ENCODE results near the gene SYP.
A peak's percentile ranks its signal among the peaks of the same experiment; 100 is the strongest.

Gene SYP

DNA sequence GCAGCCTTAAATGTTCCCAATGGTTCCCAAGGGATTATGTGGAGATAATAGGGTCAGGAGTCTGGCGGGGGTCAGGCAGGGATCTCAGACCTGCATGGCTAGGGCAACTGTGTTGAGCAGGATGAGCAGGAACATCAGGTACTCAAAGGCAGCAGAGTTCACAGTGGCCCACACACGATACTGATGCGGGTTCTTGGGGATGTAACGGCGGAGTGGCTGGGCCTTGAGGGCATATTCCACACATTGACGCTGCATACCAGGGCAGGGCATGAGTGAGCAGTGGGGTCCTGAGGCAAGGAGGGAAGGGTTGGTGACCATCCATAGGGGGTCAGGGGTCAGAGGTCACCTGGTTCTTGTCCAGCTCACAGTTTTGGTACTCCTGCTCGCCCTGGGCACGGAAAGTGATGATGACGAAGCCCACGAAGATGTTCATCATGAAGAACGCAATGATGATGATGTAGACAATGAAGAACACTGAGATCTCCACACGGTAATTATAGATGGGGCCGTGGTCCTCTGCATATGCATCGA is 15.1 kb upstream of the SYP start:
- no peak for DNase-seq

DNA sequence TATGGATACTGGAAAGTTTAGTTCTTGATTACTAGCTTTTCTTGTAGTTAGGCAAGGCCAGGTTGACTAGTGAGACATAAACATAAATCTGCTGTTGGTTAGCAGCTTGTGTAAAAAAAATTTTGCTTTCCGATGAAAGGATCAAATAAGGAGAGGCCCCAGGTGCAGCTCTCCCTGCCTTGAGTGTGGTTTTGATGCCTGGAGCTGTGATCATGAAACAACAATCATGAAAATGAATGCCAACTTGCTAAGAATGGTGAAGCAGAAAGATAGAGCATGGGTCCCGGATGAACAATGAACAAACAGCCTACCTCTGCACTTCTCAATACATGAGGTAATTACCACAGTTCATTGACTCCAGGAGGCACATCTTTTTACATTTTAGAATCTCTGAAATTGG is 14.4 kb upstream of the SYP start:
- DNase-seq, result no peak

DNA sequence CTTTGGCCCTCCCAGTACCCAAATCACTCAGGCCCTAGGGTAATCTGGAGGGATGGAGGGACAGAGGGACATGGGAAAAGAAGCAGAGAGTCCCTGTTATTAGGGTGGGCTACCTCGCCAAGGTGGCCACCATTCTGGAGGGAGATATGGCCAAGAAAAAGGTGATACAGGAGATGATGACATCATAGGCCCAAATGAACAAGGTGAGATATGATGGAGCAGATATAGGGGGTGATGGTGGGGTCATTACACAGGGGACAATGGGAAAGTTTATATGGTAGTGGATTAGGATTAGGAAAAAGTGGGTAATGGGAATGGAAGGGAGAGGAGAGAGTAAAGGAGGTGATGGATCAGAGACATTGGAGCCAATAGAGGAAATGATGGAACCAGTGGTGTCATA is 12.9 kb upstream of the SYP start:
- DNase-seq, result no peak

DNA sequence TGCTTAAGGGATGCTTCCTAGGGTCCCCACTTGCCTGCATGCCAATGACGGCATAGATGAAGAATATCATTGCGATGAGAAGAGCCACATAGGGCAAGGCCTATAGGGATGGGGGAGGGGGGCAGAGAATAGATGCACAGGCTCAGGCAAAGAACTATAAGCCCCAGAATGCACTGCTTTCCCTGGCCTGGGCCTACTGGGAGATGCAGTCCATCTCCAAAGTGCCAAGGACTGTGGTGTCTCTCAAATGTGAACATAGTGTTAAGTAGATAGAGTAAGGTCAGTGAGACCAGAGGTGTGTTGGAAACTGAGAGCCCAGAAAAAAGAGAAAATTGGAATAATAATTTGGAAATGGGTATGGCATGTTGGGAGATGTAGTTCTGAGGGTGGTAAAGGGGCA is 12.2 kb upstream of the SYP start:
- DNase-seq, result no peak

DNA sequence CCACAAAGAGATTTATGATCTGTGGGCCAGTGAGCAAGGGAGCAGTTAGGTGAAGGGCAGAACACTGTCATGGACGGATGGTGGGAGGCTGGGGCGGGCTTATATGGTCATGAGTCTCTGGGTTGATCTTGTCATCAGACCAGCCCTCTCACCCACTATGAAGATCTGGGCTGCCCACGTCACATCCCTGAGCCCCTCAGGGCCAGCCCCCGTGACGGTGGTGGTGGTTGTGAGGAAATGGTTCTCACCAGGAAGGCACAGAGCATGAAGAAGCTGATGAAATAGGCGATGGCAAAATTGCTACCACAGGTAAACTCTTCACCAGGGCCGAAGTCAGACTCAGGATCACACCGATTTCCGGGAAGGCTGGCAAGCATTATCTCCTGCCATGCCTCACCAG is 11.1 kb upstream of the SYP start:
- DNase-seq, result no peak

DNA sequence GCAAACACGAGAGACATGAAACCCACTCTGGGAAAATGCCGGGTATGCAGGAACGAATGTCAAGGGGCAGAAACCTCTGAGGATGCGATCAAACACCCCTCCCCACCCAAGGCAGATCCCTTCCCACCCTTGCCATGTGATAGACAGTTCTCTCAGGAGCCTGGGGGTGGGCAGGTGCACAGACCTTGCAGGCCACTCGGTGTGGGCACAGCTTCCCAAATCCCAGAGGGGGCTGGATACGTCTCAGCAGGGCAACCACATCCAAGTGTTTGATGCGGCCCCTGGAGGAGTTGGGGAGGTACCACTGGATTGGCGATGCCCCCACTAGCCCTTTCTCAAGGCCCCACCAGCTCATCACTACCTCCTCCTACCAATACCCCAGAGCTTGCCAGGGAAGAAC is 10.4 kb upstream of the SYP start:
- DNase-seq, result no peak

DNA sequence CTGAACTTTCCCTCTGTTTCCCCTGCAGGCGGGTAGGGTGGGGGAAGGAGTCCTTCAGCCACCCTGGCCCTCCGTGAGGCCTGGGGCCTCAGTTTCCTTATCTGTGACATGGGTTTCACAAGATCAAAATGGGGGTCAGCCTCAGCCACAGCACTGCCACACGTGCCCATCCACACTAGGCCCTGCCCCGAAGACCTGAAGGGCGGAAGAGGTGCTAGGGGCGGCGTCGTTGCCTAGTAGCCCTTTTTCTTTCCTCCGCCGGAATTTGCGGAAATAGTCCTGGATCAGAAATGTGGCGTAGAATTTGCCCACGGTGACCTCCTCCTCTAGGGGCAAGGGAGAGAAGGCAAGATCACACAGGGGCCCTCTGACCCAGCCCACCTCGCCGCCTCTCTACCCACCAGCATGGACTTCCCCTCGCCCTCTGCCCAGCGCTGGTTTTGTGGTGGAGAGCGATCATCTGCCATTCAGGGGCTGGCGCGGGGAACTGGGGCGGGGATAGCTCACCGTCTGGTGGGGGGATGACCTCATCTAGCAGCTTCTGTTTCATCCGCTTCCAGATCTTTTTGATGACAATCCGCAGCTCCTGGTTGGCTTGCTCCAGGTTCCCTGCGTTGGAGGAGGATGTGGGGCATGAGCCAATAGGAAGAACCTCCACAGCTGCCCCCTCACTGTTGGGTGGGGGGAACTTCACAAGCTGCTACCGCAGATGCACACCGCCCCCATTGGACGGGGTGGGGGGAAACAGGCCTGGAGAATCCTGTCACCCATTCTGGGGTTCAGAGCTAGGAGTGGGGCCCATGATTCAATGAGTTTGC is 9.7 kb upstream of the SYP start:
- peak in 1 of 2 donors; percentile 8 for DNase-seq

DNA sequence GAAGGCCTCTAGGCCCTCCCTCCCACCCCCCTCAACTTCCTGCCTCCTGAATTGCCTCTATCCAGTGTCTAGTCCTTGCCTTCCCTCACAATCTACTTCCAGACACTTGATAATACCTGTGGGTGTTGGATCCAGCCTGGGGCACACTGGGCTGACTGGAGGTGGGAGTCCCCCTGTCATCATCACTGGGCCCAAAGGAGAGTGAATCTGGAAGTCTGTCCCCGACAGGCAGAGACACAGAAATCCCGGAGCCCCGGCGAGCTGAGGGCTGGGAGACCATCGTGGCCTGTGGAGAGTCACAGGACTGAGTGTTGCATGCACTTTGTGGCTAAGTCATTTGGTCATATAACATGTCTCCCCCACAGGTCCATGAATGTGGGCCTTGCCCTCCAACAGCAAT is 8.4 kb upstream of the SYP start:
- DNase-seq, result no peak

DNA sequence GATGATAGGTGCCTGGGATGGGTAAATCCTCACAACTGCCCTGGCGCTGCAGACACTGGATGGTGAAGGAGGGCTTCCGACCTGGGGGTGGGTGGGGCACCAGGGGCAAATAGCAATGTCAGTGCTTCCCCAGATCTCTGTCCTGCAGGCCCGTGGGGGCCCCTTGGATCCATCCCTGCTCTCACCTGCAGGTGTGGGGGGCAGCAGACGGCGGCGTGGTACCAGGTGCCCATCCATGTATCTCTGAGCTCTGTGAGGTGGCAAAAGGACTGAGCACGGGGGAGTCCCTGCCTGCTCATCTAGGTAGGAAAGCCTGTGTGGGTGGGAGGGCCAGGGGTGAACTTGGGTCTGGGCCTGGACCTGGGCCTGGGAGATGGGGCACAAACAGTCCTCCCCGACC is 6.5 kb upstream of the SYP start:
- no peak for DNase-seq

DNA sequence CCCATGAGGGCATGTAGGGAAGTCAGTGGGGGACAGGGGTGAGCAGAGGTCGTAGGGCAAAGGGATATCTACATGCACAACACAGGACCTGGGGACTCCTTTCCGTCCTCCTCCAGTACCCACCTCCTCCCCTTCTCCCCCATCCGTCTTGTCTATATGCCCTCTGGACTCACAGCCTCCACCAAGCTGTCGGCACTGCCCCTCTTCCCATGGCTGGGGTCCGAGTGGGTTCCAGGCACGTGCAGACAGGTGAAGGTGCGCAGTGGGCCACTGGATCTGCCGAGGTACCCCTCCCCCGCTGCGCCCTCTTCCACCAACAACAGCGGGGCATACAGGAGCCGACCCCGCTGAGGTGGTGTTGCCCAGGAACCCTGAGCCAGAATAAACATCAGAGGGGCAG is 5.5 kb upstream of the SYP start:
- no peak for DNase-seq

DNA sequence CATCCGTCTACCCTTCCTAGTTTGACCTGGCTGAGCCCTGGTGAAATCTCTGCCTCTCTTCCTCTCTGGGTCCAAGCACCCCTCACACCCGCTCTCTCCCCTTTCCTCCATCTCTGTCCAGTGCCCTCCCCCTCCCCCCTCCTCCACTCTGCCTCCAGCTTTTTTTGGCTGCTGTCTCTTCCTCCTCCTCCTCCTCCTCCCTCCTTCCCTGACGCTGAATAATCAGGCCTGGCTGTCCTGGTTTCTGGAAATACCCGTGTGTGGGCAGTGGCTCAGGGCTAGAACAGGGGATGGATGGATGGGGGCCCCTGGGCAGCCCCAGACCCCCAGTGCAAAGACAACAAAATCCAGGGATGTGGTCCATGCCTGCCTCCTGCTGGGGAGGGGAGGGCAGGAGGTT is 4.7 kb upstream of the SYP start:
- DNase-seq, result no peak

DNA sequence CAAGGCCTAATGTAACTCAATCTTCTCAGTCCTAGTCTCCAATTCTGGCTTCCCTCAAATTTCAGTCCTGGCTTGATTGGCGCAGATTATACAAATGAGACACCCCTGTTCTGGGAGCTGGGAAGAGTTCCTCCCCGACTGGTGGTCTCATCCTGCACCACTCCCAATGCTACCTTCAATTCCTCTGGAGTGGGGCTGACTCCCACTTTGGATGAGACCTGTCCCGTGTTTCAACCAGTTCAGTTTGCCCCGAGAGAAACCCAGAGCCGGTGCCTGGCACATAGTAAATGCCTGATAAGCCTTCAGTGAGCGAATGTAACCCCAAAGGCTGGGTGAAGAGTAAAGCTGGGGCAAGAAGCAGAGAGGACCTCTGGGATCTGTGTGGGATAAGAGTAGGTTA is 4.0 kb upstream of the SYP start:
- DNase-seq, result no peak

DNA sequence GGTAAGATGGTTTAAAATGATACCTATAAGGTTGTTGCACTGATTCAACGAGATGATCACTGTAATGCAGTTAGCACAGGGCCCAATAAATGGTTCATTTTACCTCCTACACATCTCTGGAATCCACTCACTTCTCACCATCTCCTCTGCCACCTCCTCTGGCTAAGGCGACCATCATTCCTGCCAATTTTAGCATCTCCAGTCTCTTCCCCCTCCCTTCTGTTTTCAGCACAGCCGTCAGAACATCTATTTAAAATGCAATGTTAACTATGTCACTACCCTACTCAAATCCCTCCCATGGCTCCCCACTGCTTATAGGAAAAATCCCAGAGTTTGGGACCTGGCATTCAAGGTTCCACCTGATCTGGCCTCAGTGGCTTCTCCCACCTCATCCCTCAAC is 3.5 kb upstream of the SYP start:
- DNase-seq, result no peak

DNA sequence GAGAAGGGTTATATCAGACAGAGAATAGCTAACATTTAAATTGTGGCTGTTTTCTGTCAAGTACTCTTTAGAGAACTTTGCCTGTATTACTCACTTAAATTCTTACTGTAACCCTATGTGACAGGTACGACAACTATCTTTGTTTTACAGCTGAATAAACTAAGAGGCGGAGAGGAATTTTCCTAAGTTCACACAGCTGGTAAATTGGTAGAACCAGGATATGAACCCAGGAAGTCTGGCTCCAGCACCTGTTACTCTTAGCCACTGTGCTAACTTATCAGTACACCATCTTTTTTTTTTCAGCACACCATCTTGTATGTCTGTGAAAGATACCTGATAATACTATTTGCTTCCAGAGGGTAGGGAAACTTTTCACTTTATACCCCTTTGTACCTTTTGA is 2.0 kb upstream of the SYP start:
- DNase-seq, result no peak

DNA sequence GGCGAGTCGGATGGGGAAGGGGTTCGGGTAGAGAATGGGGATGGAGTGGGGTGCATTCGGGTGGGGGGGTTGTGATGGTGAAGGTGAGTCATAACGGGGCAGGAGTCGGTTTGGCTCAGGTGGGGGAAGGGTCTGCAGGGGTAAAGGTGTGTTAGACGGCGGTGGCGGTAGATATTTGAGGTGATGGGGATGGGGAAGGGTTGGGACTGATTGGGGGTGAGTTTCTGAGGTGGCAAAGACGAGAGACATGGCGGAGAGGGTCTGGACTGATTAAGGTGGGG is 738 bp downstream of the SYP start:
- DNase-seq, result no peak

DNA sequence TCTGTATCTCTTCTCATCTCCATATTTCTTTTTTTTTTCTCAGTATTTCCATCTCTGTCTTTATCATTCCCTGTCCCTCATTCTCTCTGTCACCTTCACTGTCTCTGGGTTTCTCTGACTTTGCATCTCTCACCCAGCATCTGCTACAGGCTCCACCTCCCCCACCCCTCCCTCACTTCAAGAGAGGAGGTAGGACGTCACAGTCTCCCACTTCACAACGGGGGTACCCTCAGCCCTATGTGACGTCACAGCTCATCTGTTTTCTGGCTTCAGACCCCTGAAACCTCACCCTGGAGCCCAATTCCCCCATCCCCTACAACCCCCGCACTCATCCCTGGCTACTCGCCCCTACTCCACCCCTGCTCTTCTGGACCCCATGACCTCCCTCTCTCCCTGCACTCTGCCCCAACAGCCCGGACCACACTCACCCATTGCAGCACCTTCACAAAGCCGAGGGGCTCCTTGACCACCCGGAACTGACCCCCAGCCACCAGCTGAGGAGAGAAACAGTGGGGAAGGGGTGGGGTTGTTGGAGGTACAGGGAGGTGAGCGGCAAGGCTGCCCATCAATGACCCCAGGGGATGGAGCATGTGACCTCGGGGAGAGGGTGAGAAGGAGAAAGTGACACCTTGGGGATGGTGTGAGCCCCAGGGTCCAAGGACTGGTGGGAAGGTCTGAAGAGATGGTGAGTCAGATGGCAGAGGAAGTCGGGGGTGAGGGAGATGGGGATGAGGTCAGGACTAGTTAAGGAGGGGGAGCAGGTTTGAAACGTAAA is 1.3 kb downstream of the SYP start:
- DNase-seq, result no peak

DNA sequence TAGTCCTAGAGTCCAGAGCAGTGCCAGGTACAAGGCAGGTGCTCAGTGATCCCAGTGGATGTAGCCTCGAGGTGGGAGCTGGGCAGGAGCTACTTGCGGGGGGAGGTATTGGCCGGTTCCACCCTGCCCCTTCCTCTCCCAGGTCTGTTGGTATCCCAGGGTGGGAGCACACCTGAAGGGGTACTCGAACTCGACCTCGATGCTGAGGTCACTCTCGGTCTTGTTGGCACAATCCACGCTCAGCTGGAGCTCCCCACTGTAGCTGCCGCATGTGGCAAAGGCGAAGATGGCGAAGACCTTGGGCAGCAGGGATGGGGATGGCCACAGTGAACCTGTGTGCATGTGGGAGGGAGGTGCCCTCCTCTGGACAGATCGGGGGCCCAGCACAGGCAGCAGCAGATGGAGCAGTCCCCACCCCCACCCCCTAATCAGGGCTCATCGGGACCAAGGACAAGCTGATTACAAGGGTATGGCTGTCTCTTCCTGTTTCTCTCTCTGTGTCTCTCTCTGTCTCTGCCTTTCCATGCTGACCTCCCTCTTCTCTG is 2.4 kb downstream of the SYP start:
- no peak for DNase-seq

DNA sequence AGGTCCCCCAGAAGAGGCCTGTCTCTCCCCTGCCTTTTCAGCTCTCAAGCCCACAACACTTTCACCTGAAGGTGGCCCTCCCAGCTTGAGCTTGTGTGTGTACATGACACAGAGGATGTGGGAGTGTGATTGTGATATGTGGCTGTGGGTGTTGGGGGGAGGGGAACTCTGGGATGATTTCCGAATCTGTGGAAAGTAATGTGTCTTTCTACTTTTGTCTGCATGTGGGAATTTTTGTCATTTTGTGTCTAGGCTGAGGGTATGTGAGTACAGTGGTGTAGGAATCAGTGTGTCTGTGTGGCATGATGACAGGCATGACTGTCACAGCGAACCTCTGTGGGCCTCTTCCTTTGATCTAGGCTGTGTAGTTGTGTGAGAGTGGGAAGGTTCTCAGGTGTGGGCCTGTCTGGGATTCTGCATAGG is 6.4 kb downstream of the SYP start:
- no peak for DNase-seq

DNA sequence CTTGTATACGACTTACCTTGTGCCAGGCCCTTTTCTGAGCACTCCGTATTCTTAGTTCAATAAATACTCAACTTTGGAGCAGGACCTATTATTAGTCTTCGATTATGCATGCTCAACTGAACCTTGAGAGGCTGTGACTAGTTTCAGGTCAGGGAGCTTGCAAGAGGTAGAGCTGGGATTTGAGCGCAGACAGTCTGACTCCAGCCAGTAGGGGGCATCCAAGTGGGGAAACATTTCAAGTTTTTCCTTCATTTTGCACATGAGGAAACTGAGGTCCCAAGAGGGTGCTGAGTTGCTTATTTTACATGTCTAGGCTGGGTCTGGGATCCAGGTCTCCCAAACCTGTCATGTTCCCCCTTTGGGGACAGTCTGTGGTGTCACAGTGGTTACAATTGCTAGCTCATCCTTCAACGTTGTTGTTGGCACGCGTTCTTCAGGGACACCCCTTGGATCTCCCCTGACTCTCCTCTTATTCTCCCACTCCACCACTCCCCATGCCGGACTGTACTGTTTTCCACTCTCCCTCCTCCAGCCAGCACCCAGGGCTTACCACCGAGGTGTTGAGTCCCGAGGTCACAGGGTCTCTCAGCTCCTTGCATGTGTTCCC is 7.2 kb downstream of the SYP start:
- peak; percentile 16 to 36 for DNase-seq

DNA sequence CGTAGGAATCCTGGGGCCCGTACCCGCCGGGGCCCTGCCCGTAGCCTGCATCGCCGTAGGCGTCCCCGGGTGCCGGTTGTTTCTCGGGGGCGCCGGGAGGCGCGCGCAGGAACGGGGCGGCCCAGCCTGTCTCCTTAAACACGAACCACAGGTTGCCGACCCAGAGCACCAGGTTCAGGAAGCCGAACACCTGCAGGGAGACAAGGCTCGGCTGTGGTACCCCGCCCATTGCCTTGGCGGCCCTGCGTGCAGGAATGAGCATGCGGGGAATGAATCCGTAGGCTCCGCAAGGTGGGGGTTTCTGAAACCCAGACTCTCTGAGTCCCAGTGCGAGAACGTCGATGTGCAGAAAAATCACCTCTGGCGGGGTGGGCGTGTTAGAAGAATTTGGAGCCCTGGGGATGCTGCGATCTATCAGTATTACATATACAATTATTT is 8.4 kb downstream of the SYP start:
- DNase-seq, result no peak

DNA sequence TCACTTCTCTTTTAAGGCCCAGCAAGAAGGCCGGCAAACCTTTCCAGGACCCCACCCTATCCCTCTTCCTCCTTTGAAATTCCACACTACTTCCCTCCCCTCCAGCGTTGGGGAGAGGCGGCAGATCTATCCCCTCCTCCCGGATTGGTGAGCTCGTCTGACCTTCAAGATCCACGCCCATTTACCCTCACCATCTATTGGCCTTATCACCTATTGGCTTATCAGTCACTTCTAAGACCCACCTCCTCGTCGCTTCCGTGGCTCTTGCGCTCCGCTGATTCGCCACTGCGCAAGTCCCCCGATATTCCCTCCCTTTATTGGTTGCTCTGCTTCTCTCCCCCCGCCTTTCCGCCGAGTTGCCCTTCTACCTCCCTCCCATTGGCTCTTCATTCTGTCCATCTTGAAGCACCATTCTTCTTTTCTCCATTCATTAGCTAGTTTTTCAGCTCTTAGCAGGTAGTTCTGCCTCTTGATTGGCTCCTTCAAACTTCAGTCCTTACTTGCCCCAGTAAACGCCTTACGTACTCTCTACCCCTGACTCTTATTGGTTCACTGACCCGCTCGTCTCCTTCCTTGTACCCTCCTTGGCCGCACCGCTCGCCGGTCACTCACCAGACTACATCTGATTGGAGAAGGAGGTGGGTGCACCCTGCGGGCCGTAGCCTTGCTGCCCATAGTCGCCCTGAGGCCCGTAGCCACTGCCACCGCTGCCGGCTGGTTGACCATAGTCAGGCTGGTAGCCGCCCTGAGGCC is 9.0 kb downstream of the SYP start:
- peak; percentile 93 to 95 for DNase-seq

DNA sequence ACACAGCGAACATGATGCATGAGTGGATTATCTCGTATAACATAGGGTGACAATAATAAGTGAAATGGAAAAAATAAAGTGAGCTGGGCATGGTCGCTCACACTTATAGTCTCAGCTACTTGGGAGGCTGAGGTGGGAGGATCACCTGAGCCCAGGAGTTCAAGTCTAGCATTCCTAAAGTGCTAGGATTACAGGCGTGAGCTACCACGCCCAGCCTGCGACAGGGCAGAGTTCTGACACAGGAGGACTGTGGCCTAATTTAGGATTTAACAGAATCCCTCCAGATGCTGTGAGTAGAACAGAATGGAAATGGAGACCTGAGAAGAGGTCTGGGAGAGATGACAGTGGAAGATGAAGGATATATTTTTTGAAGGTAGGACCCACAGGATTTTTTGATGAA is 10.4 kb downstream of the SYP start:
- no peak for DNase-seq

DNA sequence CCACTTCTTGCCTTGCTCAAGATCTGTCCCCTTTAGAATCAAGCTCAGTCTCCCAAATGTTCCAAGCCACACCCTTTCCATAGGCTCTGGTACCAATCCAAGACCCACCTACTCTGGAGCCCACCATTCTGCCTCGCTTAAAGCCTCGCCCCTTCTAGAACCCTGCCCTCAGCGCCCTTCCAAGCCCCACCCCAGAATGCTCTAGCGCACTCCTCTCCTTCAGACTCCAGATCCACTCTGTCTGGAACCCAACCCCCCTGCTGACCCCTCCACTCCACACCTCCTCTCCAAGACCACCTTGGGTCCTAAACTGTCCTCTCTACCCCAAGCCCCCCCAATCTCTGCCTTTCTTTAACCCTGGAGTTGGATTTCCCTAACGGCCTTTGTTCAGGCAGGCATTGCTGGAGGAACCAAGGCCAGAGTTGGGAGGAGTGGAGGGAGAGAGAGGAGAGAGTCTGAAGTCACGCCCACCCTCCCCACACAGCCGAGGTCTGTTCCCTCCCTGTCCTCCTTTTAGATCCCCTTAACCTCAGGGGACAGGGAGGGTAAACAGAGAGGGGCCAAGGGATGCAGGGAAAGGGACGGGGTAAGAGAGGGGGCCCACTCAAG is 11.4 kb downstream of the SYP start:
- DNase-seq, result no peak

Measured in CD4-positive, alpha-beta T cell treated with Interleukin-1 beta for 1 hour (primary cell).